ENCODE data around the gene POMT2. TPM values are rescaled to one million over a fixed set of nuclear protein-coding genes. Genes with fewer than 3 reads are reported as not detected.
A peak's percentile ranks its signal among the peaks of the same experiment; 100 is the strongest.

The POMT2 gene
- total RNA-seq (10 to 100 TPM in 1 of 2 donors, 1 to 10 TPM in 1; 8.8 to 11.4 TPM), total RNA-seq (10.9 to 14.9 reads per million in 2 donors)

- H3K4me1 Mint-ChIP-seq, result peaks cover 13% of the 10 kb centered on the region
Measured at GRCh38 chr14:77320238-77320935, at the start of gene POMT2. Gene POMT2 (minus strand): TSS chr14:77320883. CDS start chr14:77320681, 202 bp downstream.

GRCh38 chr14:77369285-77369684, 48.6 kb upstream of the POMT2 start:
- H3K27me3 Mint-ChIP-seq, result no peaks in the 10 kb centered on the region
- DNase-seq (peak in 2 of 3 donors; percentile 14 to 30), ATAC-seq (peak; percentile 87)
- H3K4me3 Mint-ChIP-seq, result peak overlapping the region; percentile 68
- no peaks in the 10 kb centered on the region for H3K9me3 ChIP-seq (ENCODE audit: control insufficient read depth, low read length, poor library complexity, severe bottlenecking)
- H3K27ac Mint-ChIP-seq, result peak overlapping the region; percentile 92
- no peaks in the 10 kb centered on the region for H3K36me3 Mint-ChIP-seq (ENCODE audit: low read depth)
- peaks cover 36% of the 10 kb centered on the region for H3K4me1 Mint-ChIP-seq

More at GRCh38 chr14:77320238-77320935, at the start of gene POMT2:
- H3K9me3 ChIP-seq (ENCODE audit: control insufficient read depth, low read length, poor library complexity, severe bottlenecking), result no peaks in the 10 kb centered on the region
- peak; percentile 85 to 91 (median 90) for DNase-seq
- Mint-ChIP-seq H3K4me3 (peak within 1 kb of the TSS; percentile 97), H3K27ac (peak within 1 kb of the TSS; percentile 93), H3K27me3 (no peaks in the 10 kb centered on the region), H3K36me3 (ENCODE audit: low read depth) (no peaks in the 10 kb centered on the region)
- peak; percentile 64 for ATAC-seq

GRCh38 chr14:77364146-77364545, 43.5 kb upstream of the POMT2 start:
- no peak for DNase-seq
- H3K36me3 Mint-ChIP-seq (ENCODE audit: low read depth), result no peaks in the 10 kb centered on the region
- H3K27ac Mint-ChIP-seq, result peak overlapping the region; percentile 67
- H3K27me3 Mint-ChIP-seq, result no peaks in the 10 kb centered on the region
- H3K9me3 ChIP-seq (ENCODE audit: control insufficient read depth, low read length, poor library complexity, severe bottlenecking), result no peaks in the 10 kb centered on the region
- peaks cover 36% of the 10 kb centered on the region for H3K4me1 Mint-ChIP-seq
- ATAC-seq, result no peak
- no peak overlapping the region for H3K4me3 Mint-ChIP-seq

- peaks cover 29% of the 10 kb centered on the region for H3K4me1 Mint-ChIP-seq
- ATAC-seq, result no peak
- H3K9me3 ChIP-seq (ENCODE audit: control insufficient read depth, low read length, poor library complexity, severe bottlenecking), result no peaks in the 10 kb centered on the region
- DNase-seq, result no peak
- no peaks in the 10 kb centered on the region for H3K27me3 Mint-ChIP-seq
- H3K27ac Mint-ChIP-seq, result no peak overlapping the region
- H3K4me3 Mint-ChIP-seq, result no peak overlapping the region
- no peaks in the 10 kb centered on the region for H3K36me3 Mint-ChIP-seq (ENCODE audit: low read depth)
Measured at GRCh38 chr14:77359626-77360025, 38.9 kb upstream of the POMT2 start.

- H3K27ac Mint-ChIP-seq, result peak overlapping the region; percentile 41
- ATAC-seq (no peak), DNase-seq (no peak)
- H3K9me3 ChIP-seq (ENCODE audit: control insufficient read depth, low read length, poor library complexity, severe bottlenecking), result no peaks in the 10 kb centered on the region
- H3K36me3 Mint-ChIP-seq (ENCODE audit: low read depth), result no peaks in the 10 kb centered on the region
- no peaks in the 10 kb centered on the region for H3K27me3 Mint-ChIP-seq
- H3K4me1 Mint-ChIP-seq, result peaks cover 16% of the 10 kb centered on the region
- H3K4me3 Mint-ChIP-seq, result no peak overlapping the region
Measured at GRCh38 chr14:77356899-77357298, 36.2 kb upstream of the POMT2 start.

GRCh38 chr14:77355811-77356210, 35.1 kb upstream of the POMT2 start:
- H3K4me3 Mint-ChIP-seq, result no peak overlapping the region
- DNase-seq (no peak), ATAC-seq (no peak)
- H3K27ac Mint-ChIP-seq, result peak overlapping the region; percentile 41
- H3K9me3 ChIP-seq (ENCODE audit: control insufficient read depth, low read length, poor library complexity, severe bottlenecking), result no peaks in the 10 kb centered on the region
- no peaks in the 10 kb centered on the region for H3K36me3 Mint-ChIP-seq (ENCODE audit: low read depth)
- peaks cover 9% of the 10 kb centered on the region for H3K4me1 Mint-ChIP-seq
- H3K27me3 Mint-ChIP-seq, result no peaks in the 10 kb centered on the region

GRCh38 chr14:77353469-77354141, 32.9 kb upstream of the POMT2 start:
- no peaks in the 10 kb centered on the region for H3K9me3 ChIP-seq (ENCODE audit: control insufficient read depth, low read length, poor library complexity, severe bottlenecking)
- DNase-seq, result no peak
- Mint-ChIP-seq H3K27me3 (no peaks in the 10 kb centered on the region), H3K4me1 (peaks cover 11% of the 10 kb centered on the region), H3K36me3 (ENCODE audit: low read depth) (no peaks in the 10 kb centered on the region), H3K27ac (peak overlapping the region; percentile 74), H3K4me3 (no peak overlapping the region)
- ATAC-seq, result no peak

- Mint-ChIP-seq H3K36me3 (ENCODE audit: low read depth) (peaks cover 3% of the 10 kb centered on the region), H3K27me3 (no peaks in the 10 kb centered on the region), H3K27ac (no peak overlapping the region), H3K4me1 (peaks cover 8% of the 10 kb centered on the region), H3K4me3 (no peak overlapping the region)
- ATAC-seq, result no peak
- no peaks in the 10 kb centered on the region for H3K9me3 ChIP-seq (ENCODE audit: control insufficient read depth, low read length, poor library complexity, severe bottlenecking)
- no peak for DNase-seq
Measured at GRCh38 chr14:77347751-77348150, 27.1 kb upstream of the POMT2 start.

- DNase-seq (no peak), ATAC-seq (no peak)
- no peak overlapping the region for H3K27ac Mint-ChIP-seq
- no peaks in the 10 kb centered on the region for H3K27me3 Mint-ChIP-seq
- H3K4me3 Mint-ChIP-seq, result no peak overlapping the region
- H3K9me3 ChIP-seq (ENCODE audit: control insufficient read depth, low read length, poor library complexity, severe bottlenecking), result no peaks in the 10 kb centered on the region
- H3K36me3 Mint-ChIP-seq (ENCODE audit: low read depth), result peaks cover 3% of the 10 kb centered on the region
- peaks cover 8% of the 10 kb centered on the region for H3K4me1 Mint-ChIP-seq
Measured at GRCh38 chr14:77346495-77346894, 25.8 kb upstream of the POMT2 start.

- H3K9me3 ChIP-seq (ENCODE audit: control insufficient read depth, low read length, poor library complexity, severe bottlenecking), result no peaks in the 10 kb centered on the region
- Mint-ChIP-seq H3K27me3 (no peaks in the 10 kb centered on the region), H3K4me3 (no peak overlapping the region), H3K27ac (peak overlapping the region; percentile 41), H3K4me1 (peaks cover 6% of the 10 kb centered on the region), H3K36me3 (ENCODE audit: low read depth) (peaks cover 3% of the 10 kb centered on the region)
- ATAC-seq, result no peak
- DNase-seq, result no peak
Measured at GRCh38 chr14:77344377-77344996, 23.8 kb upstream of the POMT2 start.

GRCh38 chr14:77343662-77344061, 23.0 kb upstream of the POMT2 start:
- ATAC-seq (no peak), DNase-seq (no peak)
- Mint-ChIP-seq H3K4me3 (no peak overlapping the region), H3K36me3 (ENCODE audit: low read depth) (peaks cover 3% of the 10 kb centered on the region), H3K27ac (peak overlapping the region; percentile 41), H3K27me3 (no peaks in the 10 kb centered on the region), H3K4me1 (peaks cover 6% of the 10 kb centered on the region)
- H3K9me3 ChIP-seq (ENCODE audit: control insufficient read depth, low read length, poor library complexity, severe bottlenecking), result no peaks in the 10 kb centered on the region

GRCh38 chr14:77342726-77343397, 22.2 kb upstream of the POMT2 start:
- H3K9me3 ChIP-seq (ENCODE audit: control insufficient read depth, low read length, poor library complexity, severe bottlenecking), result no peaks in the 10 kb centered on the region
- no peak for DNase-seq
- no peak for ATAC-seq
- Mint-ChIP-seq H3K27ac (peak overlapping the region; percentile 41), H3K27me3 (no peaks in the 10 kb centered on the region), H3K4me3 (no peak overlapping the region), H3K36me3 (ENCODE audit: low read depth) (peaks cover 3% of the 10 kb centered on the region), H3K4me1 (peaks cover 6% of the 10 kb centered on the region)

- no peak for ATAC-seq
- Mint-ChIP-seq H3K4me1 (peaks cover 6% of the 10 kb centered on the region), H3K36me3 (ENCODE audit: low read depth) (peaks cover 3% of the 10 kb centered on the region), H3K27me3 (no peaks in the 10 kb centered on the region), H3K4me3 (no peak overlapping the region), H3K27ac (no peak overlapping the region)
- no peaks in the 10 kb centered on the region for H3K9me3 ChIP-seq (ENCODE audit: control insufficient read depth, low read length, poor library complexity, severe bottlenecking)
- no peak for DNase-seq
Measured at GRCh38 chr14:77340389-77340788, 19.7 kb upstream of the POMT2 start.
